HS-5 (cell line): ENCODE data around the gene ACTL8.

Experiments
- DNase-seq: peaks from one replicate; pipeline ENCODE4 v3.0.0-alpha.2; 2012; ENCODE audit warnings: low read depth

The ACTL8 gene

GRCh38 chr1:17805869-17806684, 50.9 kb downstream of the ACTL8 start:
- no peak for DNase-seq

DNA sequence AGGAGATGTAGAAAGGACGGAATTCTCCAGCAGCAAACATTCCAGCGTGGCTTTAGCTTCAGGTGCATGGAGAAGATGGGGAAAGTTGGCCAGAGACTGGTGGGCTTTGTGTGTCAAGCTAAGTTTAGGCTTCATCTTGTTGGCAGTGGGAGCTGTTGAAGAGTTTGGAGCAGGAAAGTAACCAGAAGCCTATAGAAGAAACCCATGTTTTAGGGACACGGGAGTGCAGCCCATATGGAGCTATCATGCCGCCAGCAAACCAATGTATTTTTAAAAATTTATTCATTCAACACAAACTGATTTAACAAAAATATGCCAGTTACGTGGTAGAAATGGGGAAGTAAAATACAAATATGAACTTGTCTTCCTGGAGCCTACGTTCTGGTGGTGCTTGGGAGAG, 53.7 kb downstream of the ACTL8 start:
- DNase-seq = no peak

DNA sequence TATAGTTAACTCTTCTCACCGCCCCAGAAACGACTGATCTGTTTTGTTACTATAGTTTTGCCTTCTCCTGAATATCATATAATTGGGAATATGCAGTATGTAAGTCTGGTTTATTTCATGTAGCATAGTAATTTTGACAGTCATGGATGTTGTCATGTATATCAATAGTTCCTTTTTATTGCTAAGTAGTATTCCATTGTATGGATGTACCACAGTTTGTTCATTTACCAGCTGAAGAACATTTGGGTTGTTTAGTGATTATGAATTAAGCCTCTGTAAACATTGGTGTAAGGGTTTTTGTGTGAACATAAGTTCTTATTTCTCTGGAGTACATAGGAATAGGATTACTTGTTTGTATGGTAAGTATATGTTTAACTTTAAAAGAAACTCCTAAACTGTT, 55.5 kb downstream of the ACTL8 start:
- no peak for DNase-seq

GRCh38 chr1:17816511-17816910, 61.4 kb downstream of the ACTL8 start:
- no peak for DNase-seq

DNA sequence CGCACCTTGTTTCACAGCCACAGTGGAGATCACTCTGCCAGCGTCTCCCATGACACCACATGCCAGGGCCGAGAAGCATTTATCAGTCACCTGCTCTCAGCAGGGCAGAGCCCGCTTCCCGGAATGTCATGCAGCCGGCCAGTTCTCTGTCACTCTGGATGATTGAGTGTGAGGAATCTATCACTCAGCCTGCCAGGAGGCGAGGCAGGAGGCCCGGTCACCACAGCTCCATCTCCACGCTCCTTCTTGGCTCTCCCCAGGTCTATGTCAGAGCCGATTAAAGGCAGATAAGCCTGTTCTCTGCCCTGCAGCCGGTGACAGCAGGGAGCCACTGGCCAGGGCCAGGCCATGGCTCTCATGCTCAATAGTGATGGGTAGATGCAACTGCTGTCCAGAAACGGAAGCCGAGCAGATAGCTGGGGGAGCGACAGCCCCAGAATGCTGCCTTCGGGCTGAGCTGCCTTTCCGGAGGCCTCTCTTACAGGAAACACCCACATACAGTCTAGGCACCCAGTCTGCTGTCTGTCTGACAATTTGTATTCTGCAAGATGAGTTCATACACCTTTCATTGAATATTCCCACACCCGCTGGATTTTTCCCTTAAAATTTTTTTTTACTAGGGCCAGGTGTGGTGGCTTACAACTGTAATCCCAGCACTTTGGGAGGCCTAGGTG, 64.1 kb downstream of the ACTL8 start:
- DNase-seq = no peak

DNA sequence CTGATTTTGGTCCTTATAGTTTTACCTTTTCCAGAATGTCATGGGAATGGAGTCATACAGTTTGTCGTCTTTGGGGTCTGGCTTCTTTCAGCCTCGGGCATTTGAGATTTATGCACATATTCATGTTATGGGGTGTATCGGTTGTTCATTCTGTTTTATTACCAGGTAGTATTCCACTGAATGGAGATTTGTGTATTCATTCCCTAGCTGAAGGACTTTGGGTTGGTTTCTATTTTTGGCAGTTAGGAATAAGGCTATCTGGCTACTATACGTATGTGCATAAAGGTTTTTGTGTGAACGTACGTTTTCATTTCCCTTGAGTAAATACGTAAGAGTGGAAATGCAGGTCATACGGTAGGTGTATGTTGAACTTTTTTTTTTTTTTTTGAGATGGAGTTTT, 65.1 kb downstream of the ACTL8 start:
- no peak for DNase-seq

DNA sequence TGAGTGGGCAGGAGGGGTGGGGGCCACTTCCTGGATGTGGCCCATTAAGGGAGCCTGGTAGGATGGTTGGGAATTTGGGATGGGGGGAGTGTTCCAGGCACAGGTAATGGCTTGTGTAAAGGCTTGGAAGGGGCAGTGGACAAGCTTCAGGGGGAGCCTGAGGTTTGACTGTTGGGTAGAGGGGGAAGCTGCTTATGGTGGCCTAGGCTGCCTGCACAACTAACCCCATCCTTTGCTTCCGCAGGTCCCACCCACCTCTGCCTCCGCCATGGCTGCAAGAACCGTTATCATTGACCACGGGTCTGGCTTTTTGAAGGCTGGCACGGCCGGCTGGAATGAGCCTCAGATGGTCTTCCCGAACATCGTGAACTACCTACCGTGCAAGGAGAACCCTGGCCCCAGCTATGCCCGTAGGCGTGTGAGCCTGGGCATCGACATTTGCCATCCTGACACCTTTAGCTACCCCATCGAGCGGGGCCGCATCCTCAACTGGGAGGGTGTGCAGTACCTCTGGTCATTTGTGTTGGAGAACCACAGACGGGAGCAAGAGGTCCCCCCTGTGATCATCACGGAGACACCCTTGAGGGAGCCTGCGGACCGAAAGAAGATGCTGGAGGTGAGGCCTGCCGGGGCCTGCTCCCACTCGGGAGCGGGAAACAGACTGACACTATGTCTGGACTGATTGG, 67.8 kb downstream of the ACTL8 start:
- no peak for DNase-seq

DNA sequence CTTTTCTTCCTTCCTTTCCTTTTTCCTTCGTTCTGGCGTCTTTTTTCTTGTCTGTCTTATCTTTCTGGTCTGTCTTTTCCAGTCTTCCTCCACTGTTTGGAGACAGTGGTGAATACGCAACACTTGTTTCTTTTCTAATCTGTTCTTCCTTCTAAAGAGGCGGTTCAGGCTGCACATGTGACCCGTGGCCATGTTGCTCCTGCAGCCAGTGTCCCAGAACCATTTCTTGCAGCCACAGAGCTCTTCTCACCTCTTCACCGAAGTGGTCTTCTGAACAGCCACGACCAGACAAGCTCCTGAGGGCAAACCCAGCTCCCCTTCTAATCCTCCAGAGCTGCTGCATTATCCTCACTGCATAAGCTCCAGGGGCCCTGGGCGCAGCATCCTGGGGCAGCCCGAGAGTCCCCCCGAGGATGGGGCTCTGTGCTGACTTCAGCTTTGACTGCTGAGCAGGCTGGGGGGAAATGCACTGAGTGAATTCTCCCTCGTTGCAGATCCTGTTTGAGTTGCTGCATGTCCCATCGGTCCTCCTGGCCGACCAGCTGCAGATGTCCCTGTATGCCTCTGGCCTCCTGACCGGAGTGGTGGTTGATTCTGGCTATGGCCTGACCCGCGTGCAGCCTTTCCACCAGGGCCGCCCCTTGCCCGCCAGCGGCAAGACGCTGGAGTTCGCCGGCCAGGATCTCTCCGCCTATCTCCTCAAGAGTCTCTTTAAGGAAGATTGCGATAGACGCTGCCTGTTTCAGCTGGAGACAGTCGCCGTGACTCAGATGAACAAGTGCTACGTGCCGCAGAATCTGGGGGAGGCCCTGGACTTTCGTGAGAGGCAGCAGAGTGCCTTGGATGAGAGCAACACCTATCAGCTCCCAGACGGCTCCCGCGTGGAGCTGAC, 70.4 kb downstream of the ACTL8 start:
- DNase-seq = no peak

GRCh38 chr1:17826165-17826488, 71.0 kb downstream of the ACTL8 start:
- DNase-seq = no peak

- DNase-seq = no peak
Observed at GRCh38 chr1:17828991-17829390, 73.9 kb downstream of the ACTL8 start.

DNA sequence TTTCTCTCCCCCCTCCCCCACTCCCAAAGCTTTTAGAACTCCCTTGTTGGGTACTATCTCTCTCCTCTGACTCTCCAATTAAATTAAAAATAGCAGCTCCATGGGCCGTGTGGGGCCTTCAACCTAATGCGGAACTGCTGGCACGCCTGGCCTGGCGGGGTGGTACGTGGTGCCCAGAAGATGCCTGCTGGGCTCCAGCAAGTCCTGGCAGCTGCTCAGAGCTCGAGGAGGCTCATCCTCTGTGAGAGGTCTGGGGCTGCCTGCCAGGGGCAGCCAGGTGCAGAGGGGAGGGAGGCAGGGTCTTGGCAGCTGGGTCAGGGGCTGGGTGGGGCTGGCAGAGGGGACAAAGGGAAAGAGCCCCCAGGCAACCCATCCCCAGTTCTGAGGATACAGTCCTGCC, 74.4 kb downstream of the ACTL8 start:
- DNase-seq = no peak

- no peak for DNase-seq
Observed at GRCh38 chr1:17831597-17831996, 76.5 kb downstream of the ACTL8 start.

DNA sequence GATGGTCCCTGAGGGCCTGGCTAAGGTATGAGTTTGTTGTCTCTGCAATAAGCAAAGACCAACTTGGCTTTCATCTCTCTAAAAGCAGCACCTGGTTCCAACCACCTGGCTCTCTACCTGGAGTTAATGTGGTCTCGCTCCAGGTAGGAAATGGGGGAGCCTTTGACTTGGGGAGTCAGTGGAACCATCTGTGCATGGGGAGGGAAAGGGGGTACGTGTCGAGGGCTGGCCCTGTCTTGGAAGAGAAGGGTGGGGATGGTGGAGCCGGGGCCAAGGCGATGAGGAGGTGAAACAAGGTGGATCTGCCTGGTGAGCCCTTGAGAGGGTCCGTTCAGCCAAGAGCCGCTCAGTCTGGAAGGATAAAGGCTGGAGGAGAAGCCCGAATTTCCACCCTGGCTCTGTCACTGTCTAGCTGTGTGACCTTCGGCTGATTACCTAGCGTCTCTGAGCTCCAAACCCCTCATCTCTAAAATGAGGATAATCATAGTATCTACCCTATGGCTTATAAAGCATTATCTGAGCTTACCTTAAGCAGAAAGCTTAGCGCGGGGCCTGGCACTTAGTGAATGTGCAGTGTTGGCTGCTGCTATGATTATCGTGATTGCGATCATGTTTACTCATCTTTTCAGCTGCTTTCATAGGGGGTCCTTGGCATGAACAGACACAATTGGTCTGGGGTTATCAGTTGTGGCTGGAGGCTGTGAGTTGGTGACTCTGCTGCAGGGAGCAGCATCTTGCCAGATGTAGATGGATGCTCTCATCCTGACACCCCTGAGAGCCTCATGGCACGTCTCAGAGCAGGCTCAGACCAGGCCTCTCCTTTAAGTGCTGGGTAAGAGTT, 78.7 kb downstream of the ACTL8 start:
- DNase-seq = no peak

DNA sequence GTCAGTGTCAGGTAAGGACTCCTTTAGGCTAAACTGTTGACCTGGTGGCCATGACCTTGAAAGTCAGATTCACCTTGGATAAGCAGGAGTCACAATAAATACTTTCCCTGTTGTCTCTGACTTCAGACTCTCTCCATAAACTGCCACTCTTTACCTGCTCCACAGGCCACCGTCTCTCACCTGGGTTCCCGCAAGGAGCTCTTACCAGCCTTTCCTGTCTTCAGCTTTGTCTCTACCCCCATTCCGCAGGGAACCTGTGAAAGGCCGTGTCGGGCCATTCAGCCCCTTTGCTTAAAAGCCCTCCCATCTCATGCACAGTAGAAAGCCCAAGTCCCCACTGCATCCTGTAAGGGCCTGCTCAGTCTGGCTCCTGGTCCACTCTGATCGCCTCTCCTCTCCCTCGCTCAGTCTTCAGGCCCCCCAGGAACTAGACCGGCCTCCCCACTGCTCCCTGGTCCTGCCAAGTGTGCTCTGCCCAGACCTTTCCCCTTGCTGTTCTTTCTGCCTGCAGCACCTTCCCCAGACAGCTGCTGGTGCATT, 79.5 kb downstream of the ACTL8 start:
- no peak for DNase-seq

- DNase-seq = no peak
Observed at GRCh38 chr1:17837233-17838030, 82.3 kb downstream of the ACTL8 start.

DNA sequence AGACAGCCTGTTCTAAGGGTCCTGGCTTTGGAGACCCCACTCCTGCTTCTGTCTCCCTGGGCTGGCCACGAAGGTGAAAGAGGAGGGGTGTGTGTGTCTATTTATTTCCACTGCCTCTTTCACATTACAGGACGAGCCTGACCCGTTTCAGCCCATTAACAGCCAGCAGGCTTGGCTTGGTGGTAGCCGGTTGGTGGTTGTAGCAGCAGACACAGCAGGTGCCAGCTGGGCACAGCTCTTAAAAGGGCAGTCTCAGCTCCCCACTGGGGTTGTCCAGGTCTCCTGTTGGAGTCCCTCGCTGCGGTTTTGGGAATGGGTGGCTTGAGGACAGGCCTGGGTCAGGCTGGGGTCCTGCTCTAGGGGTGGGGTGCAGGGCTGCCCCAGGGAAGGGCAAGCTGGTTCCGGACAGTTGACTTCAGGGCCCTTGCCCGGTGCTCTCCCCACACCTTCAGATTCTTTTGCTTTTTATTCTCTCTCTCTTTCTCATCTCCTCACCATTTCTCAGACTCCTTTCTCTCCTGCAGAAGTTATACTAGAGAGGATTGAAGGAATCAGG, 84.6 kb downstream of the ACTL8 start:
- no peak for DNase-seq

- no peak for DNase-seq
Observed at GRCh38 chr1:17841944-17842343, 86.8 kb downstream of the ACTL8 start.

DNA sequence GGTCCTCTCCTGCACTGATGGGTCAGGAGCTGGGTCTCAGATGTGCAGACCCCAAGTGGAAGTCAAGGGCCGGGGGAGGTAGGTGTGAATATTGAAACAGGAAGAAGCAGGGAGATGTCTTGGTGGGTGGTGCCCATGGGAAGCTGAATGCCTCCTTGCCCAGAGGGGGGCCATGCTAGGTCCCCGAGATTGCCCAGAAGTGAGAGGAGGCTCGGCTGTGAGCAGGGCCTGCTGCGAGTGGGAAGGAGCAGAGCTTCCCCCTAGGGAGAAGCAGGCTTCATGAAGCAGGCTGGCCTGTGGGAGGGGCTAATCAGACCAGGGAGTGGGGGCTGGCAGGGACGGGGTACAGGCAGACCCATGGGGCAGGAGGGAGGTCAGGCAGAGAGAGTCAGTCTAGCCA, 87.6 kb downstream of the ACTL8 start:
- no peak for DNase-seq

GRCh38 chr1:17844185-17844826, 89.2 kb downstream of the ACTL8 start:
- no peak for DNase-seq
